Lower leg skin (tissue), 3 donors: ENCODE results near the gene EIPR1.

Source experiments
- POLR2A ChIP-seq, 2 donors: fragments of 450-650 bp; IDR thresholded peaks; one replicate each; pipeline ENCODE4 v1.6.1; 2016 to 2017; ENCODE audit warnings: antibody characterized with exemption in 2 of 2, mild to moderate bottlenecking in 1 of 2, moderate library complexity in 1 of 2
- TF ChIP-seq, protein P1 (sequence below), 3 donors: fragments of 450-650 bp; IDR thresholded peaks; one replicate each; pipeline ENCODE4 v1.5.1; 2016; ENCODE audit warnings: antibody characterized with exemption in 3 of 3, mild to moderate bottlenecking in 3 of 3, moderate library complexity in 2 of 3

DNA sequence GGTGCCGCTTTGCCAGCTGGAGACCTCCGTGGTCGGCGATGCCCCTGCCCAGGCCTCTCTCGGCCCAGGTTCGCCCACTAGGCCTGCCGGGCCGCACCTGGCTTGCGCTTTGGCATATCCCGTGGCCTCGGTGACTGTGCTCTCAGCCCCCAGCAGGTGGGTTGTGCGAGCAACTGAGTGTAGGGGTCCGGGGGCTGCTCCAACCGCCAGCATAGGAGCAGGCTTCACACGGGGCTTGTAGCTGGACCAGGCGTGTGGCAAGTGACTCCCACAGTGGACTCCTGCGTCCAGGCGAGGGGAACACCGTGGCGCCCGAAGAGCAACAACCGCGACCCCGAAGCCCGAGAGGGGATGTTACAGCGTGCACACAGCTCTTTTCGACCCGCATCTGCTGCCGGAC is 11.6 kb upstream of the EIPR1 start:
- TF ChIP-seq, protein P1, sequence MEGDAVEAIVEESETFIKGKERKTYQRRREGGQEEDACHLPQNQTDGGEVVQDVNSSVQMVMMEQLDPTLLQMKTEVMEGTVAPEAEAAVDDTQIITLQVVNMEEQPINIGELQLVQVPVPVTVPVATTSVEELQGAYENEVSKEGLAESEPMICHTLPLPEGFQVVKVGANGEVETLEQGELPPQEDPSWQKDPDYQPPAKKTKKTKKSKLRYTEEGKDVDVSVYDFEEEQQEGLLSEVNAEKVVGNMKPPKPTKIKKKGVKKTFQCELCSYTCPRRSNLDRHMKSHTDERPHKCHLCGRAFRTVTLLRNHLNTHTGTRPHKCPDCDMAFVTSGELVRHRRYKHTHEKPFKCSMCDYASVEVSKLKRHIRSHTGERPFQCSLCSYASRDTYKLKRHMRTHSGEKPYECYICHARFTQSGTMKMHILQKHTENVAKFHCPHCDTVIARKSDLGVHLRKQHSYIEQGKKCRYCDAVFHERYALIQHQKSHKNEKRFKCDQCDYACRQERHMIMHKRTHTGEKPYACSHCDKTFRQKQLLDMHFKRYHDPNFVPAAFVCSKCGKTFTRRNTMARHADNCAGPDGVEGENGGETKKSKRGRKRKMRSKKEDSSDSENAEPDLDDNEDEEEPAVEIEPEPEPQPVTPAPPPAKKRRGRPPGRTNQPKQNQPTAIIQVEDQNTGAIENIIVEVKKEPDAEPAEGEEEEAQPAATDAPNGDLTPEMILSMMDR (IDR thresholded peaks at IDR 0.05): no peak
- no peak for TF ChIP-seq POLR2A (IDR thresholded peaks at IDR 0.05)
